Measurements from ENCODE around the gene HOXA3. TPM values are rescaled to one million over a fixed set of nuclear protein-coding genes. Genes with fewer than 3 reads are reported as not detected.

HOXA3 gene
- total and polyA plus RNA-seq, 10 of the 15 experiments (the other 5 are each of a cell fraction or from before 2014, with no cell fraction given) = 0.05 TPM; not detected in 9

DNA sequence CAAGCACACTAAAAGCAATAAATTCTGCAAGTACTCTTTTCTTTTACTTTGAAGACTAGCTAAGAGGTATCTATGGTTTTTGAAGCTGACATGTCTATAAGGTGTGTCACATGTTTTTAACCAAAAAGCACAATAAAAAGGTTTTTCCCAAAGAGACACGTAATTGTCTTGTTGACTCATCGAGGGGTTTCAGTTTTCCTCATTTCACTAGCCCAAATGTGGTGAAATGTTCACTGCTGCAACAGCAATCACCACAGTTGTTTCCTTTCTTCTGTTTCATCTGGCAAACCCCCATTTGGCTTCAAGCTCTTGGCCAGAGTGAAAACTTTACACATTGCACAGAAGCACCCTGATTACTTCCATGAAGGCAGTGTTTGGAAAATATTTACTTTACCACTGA lies 18.0 kb downstream of the HOXA3 start:
- H2AFZ ChIP-seq (ENCODE audit: control insufficient read depth, low read depth, low read length) = no peak overlapping the region
- no peak overlapping the region for H3K27ac ChIP-seq (ENCODE audit: control insufficient read depth, insufficient read depth)
- peak; percentile 85 for ATAC-seq
- peak; percentile 7 for FAIRE-seq
- H3K4me1 ChIP-seq (ENCODE audit: control insufficient read depth, insufficient read depth, low read length) = no peaks in the 10 kb centered on the region; the same call in 1 of the 2 replicates
- no peaks in the 10 kb centered on the region for H3K79me2 ChIP-seq (ENCODE audit: control insufficient read depth, insufficient read depth, low read length)
- no peaks in the 10 kb centered on the region for H3K36me3 ChIP-seq (ENCODE audit: control insufficient read depth in 2 of 2, insufficient read depth in 2 of 2, low read length in 1 of 2)
- no peak overlapping the region for H3K4me2 ChIP-seq (ENCODE audit: control insufficient read depth, insufficient read depth)
- POLR2A ChIA-PET = no interaction called here
- CTCF ChIA-PET = interaction anchor here (0.7 to 1.4 kb wide), 6 partner anchors 12 to 280 kb away, joined by 3 to 4 read pairs (median 3); no protein-coding TSS in a partner anchor
- H3K9ac ChIP-seq (ENCODE audit: control insufficient read depth, insufficient read depth, low read length) = no peak overlapping the region
- H4K20me1 ChIP-seq (ENCODE audit: control insufficient read depth, insufficient read depth) = no peaks in the 10 kb centered on the region
- BruUV-seq (replicated peaks) = no TSS peak
- 0% methylated on average over 2 of the region's 2 CpGs for WGBS (ENCODE audit: insufficient coverage, insufficient replicate concordance, low lambda C conversion rate, missing lambda C conversion rate)
- SMC1A ChIA-PET (ENCODE audit: uncharacterized antibody, unreplicated experiment) = interaction anchor here (0.7 to 2.2 kb wide), 7 partner anchors 12 to 440 kb away, joined by 3 to 7 read pairs (median 4); no protein-coding TSS in a partner anchor
- H3K4me3 ChIP-seq = no peak overlapping the region
- H3K27me3 ChIP-seq (replicated peaks in 1 of 2; ENCODE audit: control insufficient read depth in 2 of 2, insufficient read depth in 2 of 2, low read length in 1 of 2) = peaks cover 0 to 7% of the 10 kb centered on the region in 2 experiments; a peak in 1 of 4 replicates
- in situ Hi-C loops (cut with MboI) = no loop called here
- intact Hi-C loops (cut with micrococcal nuclease; ENCODE audit: unreplicated experiment) = no loop called here
- peak; percentile 19 for DNase-seq (ENCODE audit: low read depth, low spot score)
- no peaks in the 10 kb centered on the region; the same call in 2 of the 3 replicates for H3K9me3 ChIP-seq (replicated peaks; ENCODE audit: control insufficient read depth, insufficient read depth, low read length)
- RAD21 ChIA-PET (ENCODE audit: unreplicated experiment) = interaction anchor here (1.1 to 2.0 kb wide), 5 partner anchors 15 to 196 kb away, joined by 3 to 7 read pairs (median 5); partner anchors contain the start of gene HOXA1
- no peak for TF ChIP-seq RELA (IDR thresholded peaks at IDR 0.05; ENCODE audit: borderline replicate concordance, partially characterized antibody)
- no peak for TF ChIP-seq NFXL1 (IDR thresholded peaks at IDR 0.05; ENCODE audit: borderline replicate concordance)
- TF ChIP-seq NR2C1 (IDR thresholded peaks at IDR 0.05) = no peak
- no peak for TF ChIP-seq IRF3 (IDR thresholded peaks at IDR 0.05)
- TF ChIP-seq NR2F1 (conservative IDR thresholded peaks at IDR 0.05) = no peak
- TF ChIP-seq, protein P1, sequence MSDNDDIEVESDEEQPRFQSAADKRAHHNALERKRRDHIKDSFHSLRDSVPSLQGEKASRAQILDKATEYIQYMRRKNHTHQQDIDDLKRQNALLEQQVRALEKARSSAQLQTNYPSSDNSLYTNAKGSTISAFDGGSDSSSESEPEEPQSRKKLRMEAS (IDR thresholded peaks at IDR 0.05; ENCODE audit: low read depth, low read length) = no peak
- no peak for TF ChIP-seq USF2 (IDR thresholded peaks at IDR 0.05; ENCODE audit: borderline replicate concordance, low read depth, low read length)
- no peak for TF ChIP-seq ZNF622 (IDR thresholded peaks at IDR 0.05)
- TF ChIP-seq CBFB (IDR thresholded peaks at IDR 0.05; ENCODE audit: low read depth) = no peak
- no peak for TF ChIP-seq MXI1 (IDR thresholded peaks at IDR 0.05; ENCODE audit: low read depth, low read length)
- no peak for TF ChIP-seq GABPA (IDR thresholded peaks at IDR 0.05; ENCODE audit: low read depth)
- TF ChIP-seq EP300 (IDR thresholded peaks at IDR 0.05; ENCODE audit: borderline replicate concordance in 1 of 2, control insufficient read depth in 1 of 2, low read depth in 2 of 2, low read length in 2 of 2) = peak in 1 of 2 experiments; percentile 55; a peak in 1 of 4 replicates
- no peak for TF ChIP-seq POLR2AphosphoS5 (IDR thresholded peaks at IDR 0.05; ENCODE audit: low read length)
- no peak for TF ChIP-seq NFYA (IDR thresholded peaks at IDR 0.05; ENCODE audit: borderline replicate concordance, low read depth, low read length)
- TF ChIP-seq KAT2A (conservative IDR thresholded peaks at IDR 0.05; ENCODE audit: control insufficient read depth, low read depth, low read length) = no peak
- no peak for TF ChIP-seq CHD1 (IDR thresholded peaks at IDR 0.05; ENCODE audit: low read depth, low read length)
- no peak for TF ChIP-seq SUPT20H (IDR thresholded peaks at IDR 0.05; ENCODE audit: borderline replicate concordance, control insufficient read depth, low read depth, low read length)
- no peak for TF ChIP-seq CHD2 (IDR thresholded peaks at IDR 0.05; ENCODE audit: borderline replicate concordance, low read depth, low read length)
- TF ChIP-seq, protein P2, sequence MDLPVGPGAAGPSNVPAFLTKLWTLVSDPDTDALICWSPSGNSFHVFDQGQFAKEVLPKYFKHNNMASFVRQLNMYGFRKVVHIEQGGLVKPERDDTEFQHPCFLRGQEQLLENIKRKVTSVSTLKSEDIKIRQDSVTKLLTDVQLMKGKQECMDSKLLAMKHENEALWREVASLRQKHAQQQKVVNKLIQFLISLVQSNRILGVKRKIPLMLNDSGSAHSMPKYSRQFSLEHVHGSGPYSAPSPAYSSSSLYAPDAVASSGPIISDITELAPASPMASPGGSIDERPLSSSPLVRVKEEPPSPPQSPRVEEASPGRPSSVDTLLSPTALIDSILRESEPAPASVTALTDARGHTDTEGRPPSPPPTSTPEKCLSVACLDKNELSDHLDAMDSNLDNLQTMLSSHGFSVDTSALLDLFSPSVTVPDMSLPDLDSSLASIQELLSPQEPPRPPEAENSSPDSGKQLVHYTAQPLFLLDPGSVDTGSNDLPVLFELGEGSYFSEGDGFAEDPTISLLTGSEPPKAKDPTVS (IDR thresholded peaks at IDR 0.05; ENCODE audit: low read depth, low read length) = no peak
- TF ChIP-seq ESRRA (IDR thresholded peaks at IDR 0.05; ENCODE audit: low read length) = no peak
- TF ChIP-seq SREBF2 (IDR thresholded peaks at IDR 0.05; ENCODE audit: low read length) = no peak
- TF ChIP-seq DPF2 (IDR thresholded peaks at IDR 0.05) = peak; percentile 20; the same call in 1 of the 2 replicates
- no peak for TF ChIP-seq SIX5 (IDR thresholded peaks at IDR 0.05; ENCODE audit: low read depth, low read length, severe bottlenecking)

Data from GM12878 (cell line).